Measurements from ENCODE around the gene HS6ST1.

GRCh38 chr2:128215897-128216642 lies 102.6 kb downstream of the HS6ST1 start:
- no peak for TF ChIP-seq CTCF (IDR thresholded peaks at IDR 0.05)
- no peak for TF ChIP-seq POLR2A (IDR thresholded peaks at IDR 0.05)
- no peak for TF ChIP-seq POLR2AphosphoS5 (IDR thresholded peaks at IDR 0.05; ENCODE audit: insufficient read depth in 1 of 2, low read depth in 1 of 2)
